Measurements from ENCODE around the gene CEP20. TPM values are rescaled to one million over a fixed set of nuclear protein-coding genes. Genes with fewer than 3 reads are reported as not detected.

The CEP20 gene
- total RNA-seq, 4 donors from 2014 or later: 9.4 to 21.7 (median 20.8) TPM

DNA sequence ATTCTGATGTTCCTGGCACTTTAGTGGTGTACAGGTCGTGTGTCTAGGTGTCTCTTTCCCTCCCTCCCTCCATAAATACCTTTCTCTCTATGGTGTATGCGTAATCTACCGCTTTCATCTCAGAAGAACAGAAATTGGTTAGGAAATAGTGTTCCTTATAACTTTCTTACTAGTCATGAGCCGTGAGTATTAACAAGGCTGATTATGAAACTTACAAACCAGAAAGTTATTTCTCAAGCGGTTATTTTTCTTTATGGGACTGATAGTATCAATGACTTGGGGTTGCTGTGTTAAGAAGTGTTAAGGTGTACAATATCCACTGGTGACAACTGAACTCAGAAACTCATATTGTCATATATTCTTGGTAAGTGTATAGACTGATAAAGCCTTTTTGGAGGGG is 18.4 kb downstream of the CEP20 start:
- Histone ChIP-seq H3K27me3 (no peaks in the 10 kb centered on the region), H3K36me3 (peaks cover 0 to 23% (median 7%) of the 10 kb centered on the region in 4 donors), H3K4me1 (peaks cover 0 to 11% (median 3%) of the 10 kb centered on the region in 4 donors), H3K27ac (no peak overlapping the region), H3K9me3 (no peaks in the 10 kb centered on the region), H3K4me3 (no peak overlapping the region)
- WGBS, 2 donors (ENCODE audit: low coverage in 1 of 2): 62 to 86% methylated on average over 2 to 5 of the region's 5 CpGs
- DNase-seq: no peak
- intact Hi-C loops (cut with DNase I; ENCODE audit: low total_unique reads): no loop called here
- TF ChIP-seq POLR2AphosphoS5 (IDR thresholded peaks at IDR 0.05): no peak
- TF ChIP-seq CTCF (IDR thresholded peaks at IDR 0.05): no peak
- TF ChIP-seq EP300 (IDR thresholded peaks at IDR 0.05; ENCODE audit: low read depth): no peak
- no peak for TF ChIP-seq POLR2A (IDR thresholded peaks at IDR 0.05)
- in situ Hi-C loops (cut with MboI; ENCODE audit: low pct_ligation_motif_present in 1 of 4, low pct_unique_long_range_greater_than_20kb in 1 of 4, low sequenced_read_pairs in 3 of 4): loop anchor here (10.0 to 25.0 kb wide), 3 partner anchors 242 to 267 kb away; no protein-coding TSS in a partner anchor

DNA sequence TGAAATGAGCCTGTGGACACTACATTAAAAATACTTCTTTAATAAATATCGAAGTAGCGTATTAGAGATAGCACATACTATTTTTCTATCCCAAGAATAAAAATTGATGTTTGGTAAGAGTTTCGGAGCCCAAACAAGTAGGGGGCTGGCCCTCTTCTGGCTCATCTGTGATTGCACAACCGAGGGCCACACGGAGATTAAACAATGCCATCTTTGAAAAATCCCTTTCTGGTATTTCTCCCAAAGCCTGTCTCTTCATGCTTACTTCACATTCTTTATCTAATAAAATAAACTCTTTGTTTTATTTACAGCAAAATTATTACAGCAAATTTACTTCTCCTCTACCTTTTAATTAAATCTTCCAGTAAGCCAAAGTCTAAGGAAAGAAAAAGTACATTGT is 22.0 kb downstream of the CEP20 start:
- DNase-seq: no peak
- H3K27me3 ChIP-seq: no peaks in the 10 kb centered on the region
- in situ Hi-C loops (cut with MboI; ENCODE audit: low pct_ligation_motif_present in 1 of 4, low pct_unique_long_range_greater_than_20kb in 1 of 4, low sequenced_read_pairs in 3 of 4) (loop anchor here in 3 of 4 donors (10.0 to 25.0 kb wide), 3 partner anchors 178 to 271 kb away; no protein-coding TSS in a partner anchor), intact Hi-C loops (cut with DNase I; ENCODE audit: low total_unique reads) (no loop called here)
- no peak for TF ChIP-seq POLR2A (IDR thresholded peaks at IDR 0.05)
- no peak for TF ChIP-seq POLR2AphosphoS5 (IDR thresholded peaks at IDR 0.05)
- no peak for TF ChIP-seq CTCF (IDR thresholded peaks at IDR 0.05)
- TF ChIP-seq EP300 (IDR thresholded peaks at IDR 0.05; ENCODE audit: low read depth): no peak
- 83% methylated on average over 4 to 5 of the region's 5 CpGs for WGBS, 2 donors (ENCODE audit: low coverage in 1 of 2)
- peaks cover 0 to 23% (median 7%) of the 10 kb centered on the region in 4 donors for H3K36me3 ChIP-seq
- no peak overlapping the region for H3K4me3 ChIP-seq
- H3K9me3 ChIP-seq: no peaks in the 10 kb centered on the region
- peaks cover 0 to 3% (median 0%) of the 10 kb centered on the region in 4 donors for H3K4me1 ChIP-seq
- peak overlapping the region in 1 of 4 donors; percentile 16 for H3K27ac ChIP-seq

DNA sequence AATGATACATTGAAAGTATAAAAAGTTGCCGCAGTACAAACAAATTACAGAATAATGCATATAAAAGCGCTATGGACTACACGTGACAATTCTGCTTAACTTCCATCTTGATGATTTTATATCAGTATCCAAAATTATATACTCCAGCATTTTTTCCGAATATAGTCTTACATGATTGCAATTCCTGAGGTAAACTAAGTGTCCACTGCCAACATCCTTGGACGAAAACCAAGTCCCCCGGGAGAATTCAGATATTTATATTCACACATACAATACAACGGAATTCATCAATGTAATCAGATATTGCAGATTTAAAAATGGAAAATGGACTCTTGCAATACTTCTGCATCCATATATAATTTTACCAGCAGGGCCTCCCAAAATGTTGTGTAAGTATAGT is 22.7 kb downstream of the CEP20 start:
- TF ChIP-seq POLR2AphosphoS5 (IDR thresholded peaks at IDR 0.05): no peak
- TF ChIP-seq CTCF (IDR thresholded peaks at IDR 0.05): no peak
- TF ChIP-seq POLR2A (IDR thresholded peaks at IDR 0.05): no peak
- no peak for TF ChIP-seq EP300 (IDR thresholded peaks at IDR 0.05; ENCODE audit: low read depth)
- Histone ChIP-seq H3K4me1 (peaks cover 0 to 3% (median 0%) of the 10 kb centered on the region in 4 donors), H3K9me3 (no peaks in the 10 kb centered on the region), H3K36me3 (peaks cover 0 to 20% (median 7%) of the 10 kb centered on the region in 4 donors), H3K4me3 (no peak overlapping the region), H3K27me3 (no peaks in the 10 kb centered on the region), H3K27ac (peak overlapping the region in 2 of 4 donors; percentile 18 to 61)
- DNase-seq: no peak
- WGBS, 2 donors (ENCODE audit: low coverage in 1 of 2): 66 to 77% methylated on average over 7 of the region's 7 CpGs
- in situ Hi-C loops (cut with MboI; ENCODE audit: low pct_ligation_motif_present in 1 of 4, low pct_unique_long_range_greater_than_20kb in 1 of 4, low sequenced_read_pairs in 3 of 4) (loop anchor here in 3 of 4 donors (10.0 to 25.0 kb wide), 3 partner anchors 179 to 272 kb away; no protein-coding TSS in a partner anchor), intact Hi-C loops (cut with DNase I; ENCODE audit: low total_unique reads) (no loop called here)

DNA sequence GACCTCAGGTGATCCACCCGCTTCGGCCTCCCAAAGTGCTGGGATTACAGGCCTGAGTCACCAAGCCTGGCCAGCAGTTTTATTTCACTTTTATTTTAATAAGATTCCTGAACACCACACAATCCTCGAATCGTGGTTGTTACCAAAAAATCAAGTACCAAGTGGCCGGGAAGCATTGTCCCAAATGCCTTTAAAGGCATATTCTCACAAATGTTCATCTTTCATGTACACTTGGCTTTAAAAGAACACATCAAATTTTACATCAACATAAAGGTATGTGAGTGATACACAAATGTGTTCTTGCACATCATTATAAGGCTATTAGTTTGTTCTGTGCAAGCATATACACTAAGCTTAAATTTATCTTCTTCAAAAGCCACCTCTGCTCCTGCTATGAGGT is 23.5 kb downstream of the CEP20 start:
- TF ChIP-seq POLR2AphosphoS5 (IDR thresholded peaks at IDR 0.05) (no peak), CTCF (IDR thresholded peaks at IDR 0.05) (no peak), POLR2A (IDR thresholded peaks at IDR 0.05) (no peak), EP300 (IDR thresholded peaks at IDR 0.05; ENCODE audit: low read depth) (no peak)
- no peak overlapping the region for H3K4me3 ChIP-seq
- no peaks in the 10 kb centered on the region for H3K9me3 ChIP-seq
- H3K27me3 ChIP-seq: no peaks in the 10 kb centered on the region
- H3K36me3 ChIP-seq: peaks cover 0 to 20% (median 7%) of the 10 kb centered on the region in 4 donors
- WGBS, 2 donors (ENCODE audit: low coverage in 1 of 2): 76 to 87% methylated on average over 5 of the region's 5 CpGs
- peaks cover 0 to 3% (median 0%) of the 10 kb centered on the region in 4 donors for H3K4me1 ChIP-seq
- intact Hi-C loops (cut with DNase I; ENCODE audit: low total_unique reads) (no loop called here), in situ Hi-C loops (cut with MboI; ENCODE audit: low pct_ligation_motif_present in 1 of 4, low pct_unique_long_range_greater_than_20kb in 1 of 4, low sequenced_read_pairs in 3 of 4) (loop anchor here in 3 of 4 donors (10.0 to 25.0 kb wide), 3 partner anchors 180 to 272 kb away; no protein-coding TSS in a partner anchor)
- H3K27ac ChIP-seq: peak overlapping the region in 3 of 4 donors; percentile 9 to 61 (median 18)
- DNase-seq: no peak

Data from transverse colon (tissue), 4 donors.